Astrocyte (in vitro differentiated cells and primary cell): ENCODE data around the gene ATG101.

ENCODE experiments used
- CTCF ChIP-seq: IDR thresholded peaks from 2 replicates; pipeline ENCODE4 v1.5.1; 2011; ENCODE audit warnings: low read depth, mild to moderate bottlenecking, inconsistent platforms, low read length, moderate library complexity; ENCODE audit not compliant: insufficient read depth
- EZH2 ChIP-seq: IDR thresholded peaks from 2 replicates; pipeline ENCODE4 v1.6.1; 2012; ENCODE audit warnings: mild to moderate bottlenecking, low read length, inconsistent platforms; ENCODE audit not compliant: insufficient read depth

DNA sequence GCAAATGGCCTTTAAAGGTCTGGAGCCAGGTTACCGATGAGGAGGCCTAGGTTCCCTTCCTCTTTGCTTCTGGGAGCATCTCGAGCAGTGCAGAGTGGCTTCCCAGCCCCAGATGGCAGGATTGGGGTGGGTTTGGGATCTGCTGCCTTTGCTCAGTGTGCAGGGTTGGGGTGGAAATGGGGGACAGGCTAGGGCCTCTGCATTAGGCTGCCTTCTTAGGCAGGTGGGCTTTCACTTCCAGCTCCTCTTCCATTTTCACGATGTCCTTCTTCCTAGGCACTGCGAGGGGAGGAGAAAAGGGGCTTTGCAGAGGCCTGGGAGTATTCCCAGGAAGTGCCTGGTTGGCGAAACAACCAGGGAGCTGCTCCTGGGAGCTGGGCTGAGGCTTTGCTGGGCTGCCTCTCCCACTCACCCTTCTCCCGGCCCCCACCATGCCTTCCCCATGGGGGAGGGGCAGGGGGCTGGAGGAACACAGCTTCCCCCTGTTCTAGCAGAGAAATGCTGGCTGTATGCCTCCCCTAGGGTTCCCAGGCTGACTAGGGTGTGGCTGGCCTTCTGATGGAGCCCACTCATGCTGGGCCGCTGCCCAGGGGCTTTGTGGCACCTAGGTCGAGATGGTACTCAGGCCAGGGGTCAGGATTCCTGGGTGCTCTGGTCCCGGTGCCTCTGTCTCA lies 16.1 kb upstream of the ATG101 start:
- TF ChIP-seq CTCF (no peak), EZH2 (no peak)
